ENCODE measurements around the gene PLPP3. TPM values are rescaled to one million over a fixed set of nuclear protein-coding genes. Genes with fewer than 3 reads are reported as not detected.

Gene PLPP3
- total and polyA plus RNA-seq, 9 of the 15 experiments (the other 6 are each of a cell fraction or from before 2014, with no cell fraction given), result 0.07 to 0.54 (median 0.20) TPM

GRCh38 chr1:56543783-56544612 lies 35.4 kb downstream of the PLPP3 start:
- Histone ChIP-seq H3K4me1 (replicated peaks in 1 of 2; ENCODE audit: control insufficient read depth in 2 of 2, insufficient read depth in 2 of 2, low read length in 2 of 2) (no peaks in the 10 kb centered on the region), H3K79me2 (ENCODE audit: control insufficient read depth, insufficient read depth, low read length) (no peaks in the 10 kb centered on the region), H3K36me3 (ENCODE audit: control insufficient read depth, insufficient read depth, low read length) (no peaks in the 10 kb centered on the region), H3K4me3 (no peak overlapping the region), H3K4me2 (ENCODE audit: insufficient read depth, low read length) (no peak overlapping the region), H3K27me3 (ENCODE audit: control insufficient read depth in 2 of 2, insufficient read depth in 2 of 2, low read length in 2 of 2) (peaks cover 0 to 7% of the 10 kb centered on the region in 2 experiments; a peak in 2 of 5 replicates), H3K27ac (ENCODE audit: extremely low read depth, low read depth, low read length) (no peak overlapping the region), H3K9ac (ENCODE audit: insufficient read depth in 1 of 2, low read depth in 2 of 2, low read length in 2 of 2) (no peak overlapping the region), H2AFZ (ENCODE audit: low read depth, low read length) (no peak overlapping the region), H3K9me1 (ENCODE audit: control insufficient read depth, insufficient read depth, low read length) (no peaks in the 10 kb centered on the region), H3K9me3 (replicated peaks; ENCODE audit: control insufficient read depth, insufficient read depth, low read depth, low read length) (no peaks in the 10 kb centered on the region), H4K20me1 (replicated peaks; ENCODE audit: control insufficient read depth, insufficient read depth, low read length) (no peaks in the 10 kb centered on the region)
- FAIRE-seq, result no peak
- no peak for ATAC-seq
- no TSS peak for BruUV-seq (replicated peaks)
- DNase-seq (ENCODE audit: extremely low read depth in 1 of 4, low spot score in 3 of 4), result no peak
- ChIA-PET CTCF (ENCODE audit: low intra/inter-chr PET ratio) (no interaction called here), POLR2A (no interaction called here)
- WGBS (ENCODE audit: insufficient coverage, low coverage, missing lambda C conversion rate), result 0% methylated on average over 1 of the region's 2 CpGs
- intact Hi-C loops (cut with micrococcal nuclease) (no loop called here), in situ Hi-C loops (cut with MboI) (no loop called here)
- TF ChIP-seq NUFIP1 (IDR thresholded peaks at IDR 0.05; ENCODE audit: partially characterized antibody) (no peak), REST (IDR thresholded peaks at IDR 0.05; ENCODE audit: borderline replicate concordance) (no peak), REST (CRISPR knock-in tag; IDR thresholded peaks at IDR 0.05; ENCODE audit: low read depth) (no peak), UBTF (IDR thresholded peaks at IDR 0.05; ENCODE audit: borderline replicate concordance in 1 of 2, low read depth in 2 of 2, low read length in 2 of 2) (no peak), ARHGAP35 (IDR thresholded peaks at IDR 0.05; ENCODE audit: partially characterized antibody) (no peak), ETV5 (CRISPR knock-in tag; IDR thresholded peaks at IDR 0.05; ENCODE audit: low read depth) (no peak), PRPF4 (IDR thresholded peaks at IDR 0.05; ENCODE audit: insufficient read depth, low read depth, low read length, poor library complexity, severe bottlenecking) (no peak), ZNF277 (CRISPR knock-in tag; IDR thresholded peaks at IDR 0.05; ENCODE audit: borderline replicate concordance) (no peak), ARNT (IDR thresholded peaks at IDR 0.05) (no peak), SMAD1 (IDR thresholded peaks at IDR 0.05; ENCODE audit: low read depth, low read length, partially characterized antibody) (no peak)
